GM18951 (cell line): Measurements from ENCODE around the gene METAP1.

ENCODE experiments used
- POLR2A ChIP-seq: IDR thresholded peaks from 4 replicates; pipeline ENCODE4 v1.6.1; 2011; ENCODE audit warnings: mild to moderate bottlenecking; ENCODE audit not compliant: insufficient read length, insufficient read depth; ENCODE audit errors: extremely low read depth
- in situ Hi-C: fragments of 300-500 bp; cut with MboI; formaldehyde crosslinking; loops from one replicate; pipeline ENCODE4 v1.12.0; 2022; ENCODE audit warnings: low sequenced_read_pairs, mixed read lengths, inconsistent platforms; ENCODE audit not compliant: unreplicated experiment

Gene METAP1

DNA sequence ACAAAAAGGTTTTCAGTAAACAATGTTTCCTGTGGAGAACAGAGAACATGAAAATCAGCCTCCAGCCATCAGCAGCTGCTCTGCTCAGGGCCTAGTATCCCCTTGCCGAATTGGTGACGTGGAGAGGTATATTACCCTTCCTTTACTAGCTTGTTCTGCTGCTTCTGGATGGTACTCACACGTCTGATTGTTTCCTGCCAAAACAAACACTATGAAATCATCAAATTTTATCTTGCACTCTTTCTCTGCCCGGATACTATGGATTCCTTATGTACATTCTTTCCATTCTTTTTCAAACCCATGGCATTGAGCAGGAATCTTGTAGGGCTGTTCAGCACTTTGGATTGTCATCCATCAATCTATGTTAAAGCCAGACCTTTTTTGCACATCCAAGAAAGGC lies 18.8 kb upstream of the METAP1 start:
- in situ Hi-C loops = no loop called here

DNA sequence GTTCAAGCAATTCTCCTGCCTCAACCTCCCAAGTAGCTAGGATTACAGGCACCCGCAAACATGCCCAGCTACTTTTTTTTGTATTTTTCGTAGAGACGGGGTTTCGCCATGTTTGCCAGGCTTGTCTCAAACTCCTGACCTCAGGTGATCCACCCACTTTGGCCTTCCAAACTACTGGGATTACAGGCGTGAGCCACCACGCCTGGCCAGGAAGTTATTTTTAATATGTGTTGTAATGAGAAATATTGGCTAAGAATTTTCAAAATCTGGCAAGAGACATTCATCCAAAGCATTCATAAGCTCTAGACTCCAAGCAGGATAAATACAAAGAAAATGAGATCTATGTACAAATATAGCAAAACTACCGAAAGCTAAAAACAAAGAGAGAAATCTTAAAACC lies 18.0 kb upstream of the METAP1 start:
- TF ChIP-seq POLR2A = no peak
- in situ Hi-C loops = no loop called here

More for the DNA sequence above, 18.8 kb upstream of the METAP1 start:
- TF ChIP-seq POLR2A = no peak

DNA sequence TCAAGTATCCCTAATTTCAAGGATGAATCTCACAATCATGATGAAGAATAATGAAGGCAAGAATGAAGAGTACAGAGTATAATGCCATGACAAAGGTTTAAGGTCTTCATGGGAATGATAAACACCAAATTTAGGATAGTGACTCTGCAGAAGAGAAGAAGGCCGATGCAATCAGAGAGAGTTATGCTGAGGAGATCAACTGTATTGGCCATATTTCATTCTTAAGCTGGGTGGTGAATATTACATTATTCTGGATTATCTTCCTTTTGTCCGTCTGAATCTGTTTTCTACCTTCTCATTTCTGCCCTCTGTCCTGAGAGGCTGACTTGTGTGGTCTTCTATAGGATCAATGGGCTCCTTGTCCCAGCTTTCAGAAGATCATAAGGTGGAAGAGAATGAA lies 7.8 kb upstream of the METAP1 start:
- in situ Hi-C loops = no loop called here

DNA sequence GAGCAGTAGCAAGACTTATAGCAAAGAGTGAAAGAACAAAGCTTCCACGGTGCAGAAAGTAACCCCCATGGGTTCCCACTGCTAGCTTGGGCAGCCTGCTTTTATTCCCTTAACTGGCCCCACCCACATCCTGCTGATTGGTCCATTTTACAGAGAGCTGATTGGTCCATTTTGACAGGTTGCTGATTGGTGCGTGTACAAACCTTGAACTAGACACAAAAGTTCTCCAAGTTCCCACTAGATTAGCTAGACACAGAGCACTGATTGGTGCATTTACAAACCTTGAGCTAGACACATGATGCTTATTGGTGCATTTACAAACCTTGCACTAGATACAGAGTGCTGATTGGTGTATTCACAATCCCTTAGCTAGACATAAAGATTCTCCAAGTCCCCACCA lies 2.7 kb upstream of the METAP1 start:
- in situ Hi-C loops = loop anchor here (10.0 kb wide), 1 partner anchor 62 kb away; no protein-coding TSS in a partner anchor

More for the DNA sequence above, 7.8 kb upstream of the METAP1 start:
- no peak for TF ChIP-seq POLR2A

DNA sequence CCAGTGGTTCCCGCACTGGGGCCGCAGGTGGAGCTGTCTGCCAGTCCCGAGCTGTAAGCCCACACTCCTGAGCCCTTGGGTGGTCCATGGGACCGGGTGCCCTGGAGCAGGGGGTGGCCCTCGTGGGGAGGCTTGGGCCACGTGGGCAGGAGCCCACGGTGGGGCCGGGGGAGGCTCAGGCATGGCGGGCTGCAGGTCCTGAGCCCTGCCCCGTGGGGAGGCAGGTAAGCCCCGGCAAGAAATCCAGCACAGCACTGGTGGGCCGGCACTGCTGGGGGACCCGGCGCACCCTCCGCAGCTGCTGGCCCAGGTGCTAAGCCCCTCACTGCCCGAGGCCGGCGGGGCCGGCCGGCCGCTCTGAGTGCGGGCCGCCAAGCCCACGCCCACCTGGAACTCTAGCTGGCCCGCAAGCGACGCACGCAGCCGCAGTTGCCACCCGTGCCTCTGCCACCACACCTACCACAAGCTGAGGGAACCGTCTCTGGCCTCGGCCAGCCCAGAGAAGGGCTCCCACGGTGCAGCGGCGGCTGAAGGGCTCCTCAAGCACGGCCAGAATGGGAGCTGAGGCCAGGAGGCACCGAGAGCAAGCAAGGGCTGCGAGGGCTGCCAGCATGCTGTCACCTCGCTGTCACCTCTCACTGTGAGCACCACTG lies 2.0 kb upstream of the METAP1 start:
- in situ Hi-C loops = loop anchor here (10.0 kb wide), 1 partner anchor 61 kb away; no protein-coding TSS in a partner anchor
- TF ChIP-seq POLR2A = no peak

DNA sequence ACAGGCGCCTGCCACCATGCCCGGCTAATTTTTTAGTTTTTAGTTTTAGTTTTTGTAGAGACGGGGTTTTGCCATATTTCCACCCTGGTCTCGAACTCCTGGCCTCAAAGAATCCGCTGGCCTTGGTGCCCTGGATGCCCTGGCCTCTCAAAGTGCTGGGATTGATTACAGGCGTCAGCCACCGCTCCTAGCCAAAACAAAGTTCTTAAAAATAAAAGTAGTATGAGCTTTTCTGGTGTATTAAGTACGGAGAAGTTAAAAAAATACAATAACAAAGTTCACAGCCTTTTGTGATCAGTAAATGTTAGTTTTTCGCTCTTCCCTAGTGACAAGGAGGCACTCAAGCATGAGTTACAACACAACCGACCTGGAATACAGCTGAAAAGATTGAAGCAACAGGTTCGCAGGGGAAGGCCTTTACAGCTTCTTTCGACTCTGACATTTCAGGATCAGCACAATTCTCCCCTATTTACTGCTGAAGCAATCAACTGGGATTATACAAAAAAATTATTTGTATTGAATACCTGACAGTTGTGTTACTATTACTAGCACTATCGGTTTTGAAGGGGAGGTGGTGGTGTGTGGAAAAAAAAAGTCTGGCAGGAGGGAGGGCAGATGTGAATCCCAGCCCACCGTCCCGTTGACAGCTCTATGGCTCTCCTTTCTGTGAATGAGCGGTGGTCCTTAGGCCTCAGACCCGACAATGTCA lies 893 bp upstream of the METAP1 start:
- no peak for TF ChIP-seq POLR2A
- in situ Hi-C loops = loop anchor here (10.0 kb wide), 1 partner anchor 60 kb away; no protein-coding TSS in a partner anchor

DNA sequence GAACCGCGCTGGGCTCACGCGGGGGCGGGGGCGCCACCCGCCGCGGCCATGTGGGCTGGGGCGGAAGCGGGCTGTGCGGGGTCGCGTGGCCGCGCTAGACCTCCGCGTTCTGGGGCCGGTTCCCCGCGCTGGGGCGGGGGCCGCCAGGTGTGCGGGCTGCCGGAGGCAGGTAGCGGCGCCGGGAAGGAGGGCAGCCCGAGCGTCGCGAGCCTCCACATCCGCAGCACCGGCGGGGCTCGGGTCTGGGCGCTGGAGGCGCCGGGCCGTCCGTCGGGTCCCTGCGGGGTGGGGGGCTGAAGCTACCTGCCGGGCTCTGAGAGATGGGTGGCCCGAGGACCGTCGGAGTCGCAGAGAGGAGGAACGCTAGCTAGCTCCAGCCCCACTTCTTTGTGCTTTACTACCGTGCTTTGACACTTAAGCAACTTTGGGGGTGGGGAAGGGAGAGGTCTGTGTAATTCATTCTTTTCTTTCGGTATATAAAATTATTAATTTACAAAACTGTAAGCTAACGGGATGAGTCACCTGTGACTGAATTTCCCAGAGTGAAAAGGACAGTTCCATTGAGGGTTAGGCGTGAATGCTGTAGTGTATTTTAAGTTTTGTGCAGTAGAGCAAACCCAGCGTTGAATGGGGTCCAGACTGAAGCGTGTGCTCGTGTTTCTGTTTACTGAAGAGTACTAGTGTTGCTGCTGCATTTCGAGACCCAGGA lies 689 bp downstream of the METAP1 start:
- TF ChIP-seq POLR2A = no peak
- in situ Hi-C loops = loop anchor here (10.0 kb wide), 1 partner anchor 59 kb away; no protein-coding TSS in a partner anchor

DNA sequence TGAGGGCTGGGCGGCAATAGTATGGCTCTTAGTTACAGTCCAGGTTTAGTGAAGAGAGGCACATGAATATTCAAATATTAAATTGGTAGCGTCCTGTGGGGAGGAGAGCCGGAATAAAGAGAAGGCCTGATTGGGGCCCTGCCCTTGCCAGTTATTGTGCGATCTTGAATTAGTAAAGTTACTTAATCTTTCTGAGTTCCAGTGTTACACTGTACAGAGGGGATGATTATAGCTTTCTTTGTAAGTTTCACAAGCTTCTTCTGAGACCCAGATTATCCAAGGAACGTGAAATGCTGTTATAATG lies 1.2 kb downstream of the METAP1 start:
- no peak for TF ChIP-seq POLR2A
- in situ Hi-C loops = loop anchor here (10.0 kb wide), 1 partner anchor 58 kb away; no protein-coding TSS in a partner anchor

DNA sequence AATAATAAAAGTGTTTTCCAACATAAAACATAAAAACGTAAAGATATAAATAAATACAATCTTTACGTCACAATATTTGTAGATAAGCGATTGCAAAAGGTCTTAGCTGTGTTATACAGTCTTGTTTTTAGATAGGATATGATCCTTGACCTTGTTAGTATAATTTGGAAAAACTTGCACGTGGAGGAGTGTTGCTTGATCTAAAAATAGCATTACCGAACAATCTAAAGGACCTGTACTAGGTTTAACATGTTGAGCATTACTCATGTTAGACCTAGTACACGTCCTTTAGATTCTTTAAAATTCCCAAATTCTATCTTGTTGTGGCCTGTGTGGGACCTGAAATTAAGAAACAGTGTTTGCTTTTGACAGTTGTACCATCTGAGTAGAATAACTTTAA lies 1.6 kb downstream of the METAP1 start:
- in situ Hi-C loops = loop anchor here (10.0 kb wide), 1 partner anchor 58 kb away; no protein-coding TSS in a partner anchor

DNA sequence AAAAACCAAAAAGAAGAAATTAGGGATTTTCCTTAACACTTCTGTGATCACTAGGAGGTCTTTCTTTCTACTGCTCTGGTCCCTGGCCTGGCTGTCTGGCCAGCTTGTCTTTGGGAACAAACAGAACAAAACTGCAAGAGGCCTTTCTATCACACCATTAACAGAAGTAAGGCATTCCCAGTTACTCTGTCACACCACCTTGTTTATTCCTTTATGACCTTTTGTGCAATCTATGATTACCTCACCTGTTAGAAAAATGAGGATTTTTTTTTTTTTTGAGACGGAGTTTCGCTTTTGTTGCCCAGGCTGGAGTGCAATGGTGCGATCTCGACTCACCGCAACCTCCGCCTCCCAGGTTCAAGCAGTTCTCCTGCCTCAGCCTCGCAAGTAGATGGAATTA lies 3.0 kb downstream of the METAP1 start:
- in situ Hi-C loops = loop anchor here (10.0 kb wide), 1 partner anchor 56 kb away; no protein-coding TSS in a partner anchor

More for the DNA sequence above, 1.6 kb downstream of the METAP1 start:
- TF ChIP-seq POLR2A = no peak

DNA sequence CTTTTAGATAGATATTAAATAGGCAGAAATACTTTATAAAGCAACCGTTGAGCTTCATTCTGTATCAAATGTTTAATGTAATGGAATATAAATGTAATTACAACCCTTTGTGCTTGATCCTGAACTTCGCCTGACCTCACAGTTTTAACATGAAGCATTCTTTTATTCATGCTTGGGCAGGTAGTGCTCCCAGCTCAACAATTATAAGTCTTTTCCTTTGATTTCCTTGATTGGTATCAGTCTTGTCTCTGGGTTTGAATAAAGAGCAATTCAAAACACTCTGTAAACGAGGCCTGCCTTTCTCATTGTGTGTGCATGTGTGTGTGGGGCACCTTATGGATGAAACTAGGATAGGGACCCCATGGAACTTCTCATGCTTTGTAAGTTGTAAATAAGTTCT lies 6.8 kb downstream of the METAP1 start:
- TF ChIP-seq POLR2A = no peak
- in situ Hi-C loops = no loop called here

More for the DNA sequence above, 3.0 kb downstream of the METAP1 start:
- TF ChIP-seq POLR2A = no peak

DNA sequence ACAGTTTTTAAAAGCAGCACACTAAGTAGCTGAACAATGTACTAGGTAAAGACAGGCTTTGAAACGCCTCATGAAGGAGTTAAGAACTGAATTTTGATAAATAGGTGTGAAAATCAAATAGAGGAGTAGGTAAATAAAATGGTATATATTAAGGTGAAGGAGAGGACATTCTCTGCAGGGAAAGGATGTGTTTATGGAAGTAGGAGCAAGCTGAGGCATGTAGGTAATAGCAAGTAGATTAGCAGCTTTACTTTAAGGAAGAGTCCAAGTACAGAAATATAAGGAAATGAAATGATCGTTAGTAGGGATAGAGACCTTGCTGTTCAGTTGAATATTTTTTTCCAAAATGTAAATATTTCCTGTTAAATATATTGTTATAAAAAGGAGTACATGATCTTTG lies 12.5 kb downstream of the METAP1 start:
- in situ Hi-C loops = no loop called here
- no peak for TF ChIP-seq POLR2A

DNA sequence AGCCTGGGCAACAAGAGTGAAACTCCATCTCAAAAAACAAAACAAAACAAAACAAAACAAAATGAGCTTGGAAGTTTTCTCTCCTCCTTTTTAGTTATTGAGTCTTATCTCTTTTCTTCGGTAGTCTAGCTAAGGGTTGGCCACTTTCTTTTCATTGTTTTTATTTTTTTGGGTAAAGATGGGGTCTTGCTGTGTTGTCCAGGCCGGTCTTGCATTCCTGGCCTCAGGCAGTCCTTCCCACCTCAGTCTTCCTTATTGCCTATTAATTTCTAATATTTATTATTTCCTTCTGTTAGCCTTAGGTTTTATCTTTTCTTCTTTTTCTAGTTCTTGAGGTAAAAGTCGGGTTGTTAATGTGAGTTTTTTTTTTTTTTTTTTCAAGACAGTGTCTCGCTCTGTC lies 16.4 kb downstream of the METAP1 start:
- no peak for TF ChIP-seq POLR2A
- in situ Hi-C loops = no loop called here
